HFFc6 (cell line): ENCODE data around the gene RINL. TPM values are rescaled to one million over a fixed set of nuclear protein-coding genes. Genes with fewer than 3 reads are reported as not detected.

Experiments
- DNase-seq: peaks from one replicate; pipeline ENCODE4 v3.0.0-alpha.2; 2018
- H3K27ac Mint-ChIP-seq: 2 replicates; pipeline ENCODE4 v1.8.0; 2020; ENCODE audit warnings: mild to moderate bottlenecking, mixed read lengths
- H3K27me3 Mint-ChIP-seq: 2 replicates; pipeline ENCODE4 v1.8.0; 2021; ENCODE audit warnings: mild to moderate bottlenecking, moderate library complexity, mixed read lengths; ENCODE audit not compliant: insufficient read depth
- H3K36me3 Mint-ChIP-seq: 2 replicates; pipeline ENCODE4 v1.8.0; 2021; ENCODE audit warnings: low read depth, mixed read lengths
- H3K4me1 Mint-ChIP-seq: 2 replicates; pipeline ENCODE4 v1.8.0; 2020; ENCODE audit warnings: low read depth, mixed read lengths
- H3K4me3 Mint-ChIP-seq: 2 replicates; pipeline ENCODE4 v1.8.0; 2020; ENCODE audit warnings: mild to moderate bottlenecking, moderate library complexity, mixed read lengths
- H3K9me3 Mint-ChIP-seq: 2 replicates; pipeline ENCODE4 v1.8.0; 2020; ENCODE audit warnings: mild to moderate bottlenecking, mixed read lengths
- CTCF ChIP-seq: fragments of 200-600 bp; sonication (generic); IDR thresholded peaks from 2 replicates; pipeline ENCODE4 v1.5.0; 2021; ENCODE audit warnings: antibody characterized with exemption, mild to moderate bottlenecking
- total RNA-seq, 6 experiments: library from RNA; stranded (reverse); fragmentation: NEBNext Ultra II Directional; extraction: Animal tissue kit (Norgen Biotek cat#: 25700); gene quantifications; 2 replicates in 1 of 6; 3 replicates in 5 of 6; pipeline ENCODE4 v1.2.3, GENCODE V29; 2021

The RINL gene
- total RNA-seq, 6 experiments from 2014 or later: 0.69 to 3.5 (median 1.7) TPM

DNA sequence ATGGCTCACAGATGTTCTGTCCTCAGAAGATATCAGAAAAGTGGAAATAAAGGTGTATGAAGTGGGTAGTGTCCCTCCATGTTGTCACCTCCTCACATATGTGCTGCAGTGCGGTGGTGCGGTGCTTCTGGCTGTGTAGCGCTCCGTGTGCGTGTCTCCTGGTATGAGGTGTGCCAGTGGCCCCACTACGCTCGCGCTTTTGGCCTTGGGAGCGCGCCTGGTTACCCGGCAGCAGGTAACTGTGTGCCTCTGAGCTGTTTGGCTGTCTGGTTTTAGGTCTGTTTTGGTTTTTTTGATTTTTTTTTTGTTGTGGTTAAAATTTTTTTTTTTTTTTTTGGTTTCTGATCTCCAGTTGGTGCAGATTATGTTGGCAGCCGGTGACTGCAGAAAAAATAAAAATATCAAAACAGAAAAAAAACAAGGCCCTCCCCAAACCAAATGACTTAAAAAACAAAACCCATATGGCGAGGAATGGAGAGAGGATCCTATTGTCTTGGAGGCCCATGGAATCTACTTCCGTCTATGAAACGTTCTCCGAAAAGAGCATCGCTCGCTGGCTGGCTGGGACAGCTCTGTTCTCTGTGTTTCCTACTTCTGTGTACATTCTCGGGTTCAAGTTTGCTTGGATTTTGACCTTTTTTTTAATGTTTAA lies 36.2 kb downstream of the RINL start:
- DNase-seq: no peak
- Mint-ChIP-seq H3K27ac (peak overlapping the region; percentile 56), H3K36me3 (peaks cover 80% of the 10 kb centered on the region), H3K27me3 (peaks cover 23% of the 10 kb centered on the region), H3K9me3 (no peaks in the 10 kb centered on the region), H3K4me3 (peak overlapping the region; percentile 11; the same call in 1 of the 2 replicates), H3K4me1 (peaks cover 75% of the 10 kb centered on the region)
- no peak for TF ChIP-seq CTCF

- peaks cover 81% of the 10 kb centered on the region for H3K4me1 Mint-ChIP-seq
- no peak for DNase-seq
- no peak for TF ChIP-seq CTCF
- H3K27me3 Mint-ChIP-seq: peaks cover 25% of the 10 kb centered on the region
- H3K36me3 Mint-ChIP-seq: peaks cover 84% of the 10 kb centered on the region
- H3K4me3 Mint-ChIP-seq: no peak overlapping the region
- no peaks in the 10 kb centered on the region for H3K9me3 Mint-ChIP-seq
- peak overlapping the region; percentile 75 for H3K27ac Mint-ChIP-seq
Observed at GRCh38 chr19:38841180-38841766, 36.8 kb downstream of the RINL start.

DNA sequence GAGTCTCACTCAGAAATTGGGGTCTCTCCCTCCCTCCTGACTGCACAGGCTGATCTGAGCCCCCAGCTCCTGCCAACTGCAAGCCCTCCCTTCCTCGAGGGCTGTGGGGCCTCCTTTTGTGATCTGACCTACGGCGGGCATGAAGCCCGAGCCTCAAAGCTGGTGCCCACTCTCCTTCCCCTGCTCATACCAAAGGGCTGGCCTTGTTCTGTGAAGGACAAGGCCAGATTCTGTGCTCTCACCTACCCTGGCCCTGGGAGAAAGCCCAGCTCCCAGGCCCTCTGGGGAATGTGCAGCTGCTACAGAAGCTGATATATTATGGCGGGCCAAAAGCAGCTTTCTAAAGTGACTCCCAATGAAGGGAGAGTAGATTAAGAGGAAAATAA lies 37.5 kb downstream of the RINL start:
- no peaks in the 10 kb centered on the region for H3K9me3 Mint-ChIP-seq
- peaks cover 82% of the 10 kb centered on the region for H3K4me1 Mint-ChIP-seq
- H3K36me3 Mint-ChIP-seq: peaks cover 83% of the 10 kb centered on the region
- TF ChIP-seq CTCF: no peak
- peaks cover 25% of the 10 kb centered on the region for H3K27me3 Mint-ChIP-seq
- peak overlapping the region; percentile 75 for H3K27ac Mint-ChIP-seq
- DNase-seq: no peak
- H3K4me3 Mint-ChIP-seq: 0 out of 2 replicates have a peak overlapping the region, but pooled peaks have one; percentile 17

- Mint-ChIP-seq H3K36me3 (peaks cover 82% of the 10 kb centered on the region), H3K4me3 (peak overlapping the region; percentile 32; the same call in 1 of the 2 replicates), H3K4me1 (peaks cover 83% of the 10 kb centered on the region), H3K9me3 (no peaks in the 10 kb centered on the region), H3K27ac (peak overlapping the region; percentile 92), H3K27me3 (peaks cover 25% of the 10 kb centered on the region)
- no peak for TF ChIP-seq CTCF
- peak; percentile 24 for DNase-seq
Observed at GRCh38 chr19:38839816-38840582, 38.1 kb downstream of the RINL start.

GRCh38 chr19:38838986-38839761 lies 38.9 kb downstream of the RINL start:
- no peak for DNase-seq
- no peak for TF ChIP-seq CTCF
- H3K27ac Mint-ChIP-seq: peak overlapping the region; percentile 92
- H3K27me3 Mint-ChIP-seq: peaks cover 25% of the 10 kb centered on the region
- H3K9me3 Mint-ChIP-seq: no peaks in the 10 kb centered on the region
- peak overlapping the region; percentile 69 for H3K4me3 Mint-ChIP-seq
- H3K4me1 Mint-ChIP-seq: peaks cover 86% of the 10 kb centered on the region
- H3K36me3 Mint-ChIP-seq: peaks cover 77% of the 10 kb centered on the region
